ENCODE results near the gene FKBP5. TPM values are rescaled to one million over a fixed set of nuclear protein-coding genes. Genes with fewer than 3 reads are reported as not detected.

Gene FKBP5
- total and polyA plus RNA-seq, 2 donors (not counting 1 experiment from before 2014, with no cell fraction given) = 2.8 to 7.4 TPM

GRCh38 chr6:35596448-35597442, 92.0 kb downstream of the FKBP5 start:
- H3K79me2 ChIP-seq (ENCODE audit: control insufficient read depth, insufficient read depth, low read length) = no peaks in the 10 kb centered on the region
- no peak overlapping the region for H3K9ac ChIP-seq (ENCODE audit: low read length)
- Mint-ChIP-seq H3K27me3 (no peaks in the 10 kb centered on the region), H3K4me1 (peaks cover 15% of the 10 kb centered on the region), H3K4me3 (no peak overlapping the region), H3K27ac (no peak overlapping the region), H3K9me3 (ENCODE audit: insufficient read depth) (no peaks in the 10 kb centered on the region)
- H3K4me3 ChIP-seq (ENCODE audit: control extremely low read depth in 1 of 5, extremely low read depth in 1 of 5, insufficient read depth in 1 of 5, low read depth in 2 of 5, low read length in 4 of 5) = no peak overlapping the region
- DNase-seq (no peak), ATAC-seq (ENCODE audit: low read depth) (no peak)
- 89% methylated on average over 5 of the region's 8 CpGs for WGBS (ENCODE audit: insufficient coverage)
- ChIA-PET POLR2A (no interaction called here), CTCF (interaction anchor here (1.1 kb wide), 1 partner anchor 140 kb away, joined by 3 read pairs; no protein-coding TSS in a partner anchor)
- no peaks in the 10 kb centered on the region for H3K9me3 ChIP-seq (ENCODE audit: control extremely low read depth in 1 of 3, control insufficient read depth in 2 of 3, insufficient read depth in 1 of 3, low read length in 2 of 3)
- no peaks in the 10 kb centered on the region for H4K20me1 ChIP-seq (ENCODE audit: control insufficient read depth, insufficient read depth, low read length, poor library complexity, severe bottlenecking)
- no peak overlapping the region for H2AFZ ChIP-seq (ENCODE audit: insufficient read depth, low read depth, low read length, poor library complexity, severe bottlenecking)
- H3K27me3 ChIP-seq (replicated peaks in 1 of 4; ENCODE audit: control extremely low read depth in 1 of 4, control insufficient read depth in 3 of 4, insufficient read depth in 4 of 4, low read length in 3 of 4) = no peaks in the 10 kb centered on the region
- H3K36me3 ChIP-seq (replicated peaks in 1 of 2; ENCODE audit: control extremely low read depth in 1 of 2, control insufficient read depth in 1 of 2, extremely low read depth in 1 of 2, insufficient read depth in 2 of 2, low read length in 1 of 2) = no peaks in the 10 kb centered on the region
- H3K4me2 ChIP-seq (replicated peaks; ENCODE audit: low read depth, low read length, poor library complexity, severe bottlenecking) = no peak overlapping the region
- H3K27ac ChIP-seq (ENCODE audit: low read length in 2 of 2) = no peak overlapping the region
- intact Hi-C loops (cut with micrococcal nuclease) = no loop called here
- H3K4me1 ChIP-seq (ENCODE audit: control insufficient read depth in 2 of 2, insufficient read depth in 2 of 2, low read length in 2 of 2) = peaks cover 7 to 14% of the 10 kb centered on the region in 2 donors
- TF ChIP-seq EZH2 (IDR thresholded peaks at IDR 0.05; ENCODE audit: borderline replicate concordance, insufficient read depth, low read depth, low read length, poor library complexity, severe bottlenecking) = no peak
- TF ChIP-seq, protein P1, sequence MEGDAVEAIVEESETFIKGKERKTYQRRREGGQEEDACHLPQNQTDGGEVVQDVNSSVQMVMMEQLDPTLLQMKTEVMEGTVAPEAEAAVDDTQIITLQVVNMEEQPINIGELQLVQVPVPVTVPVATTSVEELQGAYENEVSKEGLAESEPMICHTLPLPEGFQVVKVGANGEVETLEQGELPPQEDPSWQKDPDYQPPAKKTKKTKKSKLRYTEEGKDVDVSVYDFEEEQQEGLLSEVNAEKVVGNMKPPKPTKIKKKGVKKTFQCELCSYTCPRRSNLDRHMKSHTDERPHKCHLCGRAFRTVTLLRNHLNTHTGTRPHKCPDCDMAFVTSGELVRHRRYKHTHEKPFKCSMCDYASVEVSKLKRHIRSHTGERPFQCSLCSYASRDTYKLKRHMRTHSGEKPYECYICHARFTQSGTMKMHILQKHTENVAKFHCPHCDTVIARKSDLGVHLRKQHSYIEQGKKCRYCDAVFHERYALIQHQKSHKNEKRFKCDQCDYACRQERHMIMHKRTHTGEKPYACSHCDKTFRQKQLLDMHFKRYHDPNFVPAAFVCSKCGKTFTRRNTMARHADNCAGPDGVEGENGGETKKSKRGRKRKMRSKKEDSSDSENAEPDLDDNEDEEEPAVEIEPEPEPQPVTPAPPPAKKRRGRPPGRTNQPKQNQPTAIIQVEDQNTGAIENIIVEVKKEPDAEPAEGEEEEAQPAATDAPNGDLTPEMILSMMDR (IDR thresholded peaks at IDR 0.05) = no peak

All from B cell (primary cell).